ENCODE results near the gene BMERB1.
"Not testable (repeated sequence)": the region's sequence is repeated elsewhere in the genome, so short reads cannot be mapped to it uniquely, and the experiment has no call there.

The BMERB1 gene

GRCh38 chr16:15598648-15599190 lies 164.3 kb downstream of the BMERB1 start:
- no peak for DNase-seq

DNA sequence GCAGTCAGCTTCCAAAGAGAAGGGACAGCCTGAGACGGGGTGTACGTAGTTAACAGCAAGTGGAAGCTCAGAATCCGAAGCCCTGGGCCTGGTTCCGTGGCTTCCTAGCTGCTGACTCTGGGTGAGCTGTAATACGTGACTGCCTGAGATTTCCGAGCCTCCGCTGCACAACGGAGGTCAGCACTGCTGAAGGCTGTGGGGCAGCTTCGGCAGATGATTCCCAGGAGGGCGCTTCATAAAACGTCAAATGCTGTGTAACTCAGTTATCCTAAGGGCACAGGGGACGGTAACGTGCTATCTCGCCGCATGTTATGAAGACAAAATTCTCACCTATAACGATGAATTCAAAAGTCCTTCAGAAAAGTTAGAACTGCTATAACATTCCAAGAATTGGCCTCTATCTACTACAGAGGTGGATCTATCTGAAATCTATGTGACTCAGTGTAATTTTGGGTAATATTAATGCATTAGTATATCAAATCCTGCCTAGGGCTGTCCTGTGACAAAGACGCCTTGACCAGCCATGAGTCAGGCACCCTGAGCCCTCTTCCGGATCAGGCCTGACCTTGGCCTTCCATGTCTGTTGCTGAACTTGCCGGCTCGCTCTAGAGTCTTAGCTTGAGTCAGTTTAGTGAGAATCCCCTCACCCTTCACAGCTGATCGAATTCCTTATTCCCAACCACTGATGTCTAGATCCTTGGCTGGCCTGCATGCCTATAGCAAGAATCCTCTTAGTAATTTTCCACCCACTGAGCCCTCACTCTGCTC lies 165.1 kb downstream of the BMERB1 start:
- DNase-seq, result no peak

GRCh38 chr16:15601212-15601879 lies 167.0 kb downstream of the BMERB1 start:
- no peak for DNase-seq

- DNase-seq, result no peak
Measured at GRCh38 chr16:15602285-15603044, 168.1 kb downstream of the BMERB1 start.

DNA sequence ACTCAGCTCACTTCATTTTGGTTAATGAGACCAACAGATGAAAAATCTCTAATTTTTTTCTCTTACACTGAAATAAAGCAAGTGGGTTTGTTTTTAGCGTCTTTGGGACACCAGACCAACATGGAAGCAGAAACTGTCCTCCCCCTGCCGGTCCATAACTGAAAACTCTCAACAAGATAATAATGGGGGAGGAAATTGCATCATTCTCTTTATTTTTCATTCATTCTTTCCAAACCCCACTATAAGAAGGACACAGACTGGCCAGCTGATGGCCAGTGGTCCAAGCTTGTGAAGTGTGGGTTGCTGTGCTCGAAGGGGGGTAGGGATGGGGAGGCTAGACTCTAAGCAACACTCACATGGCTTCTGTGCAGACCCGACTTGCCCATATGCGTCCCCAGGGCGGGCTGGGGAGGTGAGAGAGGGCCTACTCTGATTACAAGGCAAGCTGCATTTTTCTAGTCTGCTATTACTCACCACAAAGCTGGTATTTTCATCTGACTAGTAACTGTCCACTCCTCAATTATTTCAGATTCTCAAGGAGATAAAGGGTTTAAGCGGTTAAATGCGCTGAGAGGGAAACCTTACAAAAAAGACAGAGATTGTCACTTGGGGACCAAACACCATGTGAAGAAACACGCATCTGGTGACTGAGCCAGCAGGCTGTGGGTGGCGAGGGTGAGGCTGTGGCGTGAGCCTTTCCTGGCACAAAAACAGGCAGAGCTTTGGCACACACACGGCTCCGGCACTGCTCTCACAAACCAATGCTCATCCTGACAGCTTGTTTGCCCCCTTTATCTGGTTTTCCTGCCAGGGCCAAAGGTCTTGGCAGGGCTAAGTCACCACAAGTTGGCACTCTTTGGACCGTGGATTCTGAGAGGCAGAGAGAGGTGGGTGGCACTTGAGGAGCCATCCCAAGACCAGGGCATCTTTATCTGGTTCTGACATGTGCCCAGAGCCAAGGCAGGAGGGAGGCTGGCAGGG lies 170.4 kb downstream of the BMERB1 start:
- DNase-seq, result no peak

GRCh38 chr16:15605839-15606517 lies 171.6 kb downstream of the BMERB1 start:
- DNase-seq, result no peak

- DNase-seq, result no peak
Measured at GRCh38 chr16:15606518-15607220, 172.3 kb downstream of the BMERB1 start.

GRCh38 chr16:15607221-15607699 lies 172.9 kb downstream of the BMERB1 start:
- DNase-seq, result not testable (repeated sequence)

GRCh38 chr16:15607700-15608396 lies 173.5 kb downstream of the BMERB1 start:
- no peak for DNase-seq

- no peak for DNase-seq
Measured at GRCh38 chr16:15608398-15609285, 174.3 kb downstream of the BMERB1 start.

GRCh38 chr16:15609286-15609649 lies 174.9 kb downstream of the BMERB1 start:
- no peak for DNase-seq

GRCh38 chr16:15610369-15610871 lies 176.0 kb downstream of the BMERB1 start:
- DNase-seq, result no peak

GRCh38 chr16:15611610-15612009 lies 177.2 kb downstream of the BMERB1 start:
- DNase-seq, result no peak

- no peak for DNase-seq
Measured at GRCh38 chr16:15613676-15614075, 179.3 kb downstream of the BMERB1 start.

DNA sequence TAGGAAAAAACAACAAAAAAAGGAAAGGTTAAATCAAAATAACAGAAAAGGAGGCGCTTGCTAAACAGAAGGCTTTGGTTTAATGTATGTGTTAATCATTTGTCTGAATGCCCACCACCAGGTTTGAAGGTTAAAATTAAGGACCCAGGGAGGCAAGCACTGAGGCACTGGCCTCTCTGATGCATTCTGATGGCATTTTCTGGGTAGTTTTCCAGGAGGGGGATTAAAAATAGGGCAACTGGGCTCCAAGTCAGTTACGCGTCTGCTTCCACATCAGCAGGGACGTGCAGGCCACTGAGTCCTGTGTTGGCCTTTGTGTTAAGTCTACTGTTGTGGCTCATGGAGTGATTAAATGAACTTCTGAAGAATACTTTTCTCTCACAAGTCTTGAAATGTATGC lies 181.6 kb downstream of the BMERB1 start:
- no peak for DNase-seq

DNA sequence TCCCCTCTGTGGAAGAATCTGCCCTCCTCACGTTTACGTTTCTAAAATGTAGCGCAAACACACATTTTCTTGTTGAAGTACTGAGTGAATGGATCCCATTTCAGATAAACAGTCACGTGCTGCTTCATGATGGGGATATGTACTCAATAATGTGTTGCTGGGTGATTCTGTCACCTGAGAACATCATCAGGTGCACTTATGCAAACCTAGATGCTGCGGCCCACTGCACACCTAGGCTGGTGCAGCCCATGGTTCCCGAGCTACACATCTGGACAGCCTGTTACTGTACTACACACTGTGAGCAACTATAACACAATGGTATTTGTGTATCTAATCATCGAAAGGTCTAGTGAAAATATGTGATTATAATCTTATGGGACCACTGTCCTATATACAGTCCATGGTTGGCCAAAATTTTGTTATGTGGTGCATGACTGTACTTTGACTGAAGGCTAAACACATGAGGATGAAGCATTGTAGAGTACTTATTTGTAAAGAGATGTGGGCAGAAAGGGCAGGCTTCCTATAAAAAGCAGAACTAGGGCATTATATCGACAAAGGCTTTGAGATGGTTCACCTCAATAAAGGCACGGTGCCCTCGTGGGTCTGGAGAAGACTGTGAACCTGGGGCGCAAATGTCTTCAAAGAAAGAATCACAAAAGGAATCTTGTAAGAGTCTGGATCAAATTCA lies 182.2 kb downstream of the BMERB1 start:
- DNase-seq, result no peak

GRCh38 chr16:15617901-15618300 lies 183.5 kb downstream of the BMERB1 start:
- no peak for DNase-seq

- no peak for DNase-seq
Measured at GRCh38 chr16:15618392-15618791, 184.0 kb downstream of the BMERB1 start.

All from NCI-H446 treated with DMSO at 0.1 percent for 48 hours (cell line).